ENCODE results near the gene GALNT3.
A peak's percentile ranks its signal among the peaks of the same experiment; 100 is the strongest.

The GALNT3 gene

GRCh38 chr2:165778653-165779451 is 15.2 kb downstream of the GALNT3 start (continued):
- no peak for TF ChIP-seq HOXC10 (CRISPR knock-in tag; IDR thresholded peaks at IDR 0.05)
- TF ChIP-seq ZNF221 (tag by site-specific recombination; IDR thresholded peaks at IDR 0.05; ENCODE audit: borderline replicate concordance), result no peak
- no peak for TF ChIP-seq ZNF426 (tag by site-specific recombination; IDR thresholded peaks at IDR 0.05)
- no peak for TF ChIP-seq ZNF768 (tag by site-specific recombination; IDR thresholded peaks at IDR 0.05)
- TF ChIP-seq ZNF433 (tag by site-specific recombination; IDR thresholded peaks at IDR 0.05; ENCODE audit: low read depth), result no peak
- TF ChIP-seq ZNF521 (tag by site-specific recombination; IDR thresholded peaks at IDR 0.05), result no peak
- no peak for TF ChIP-seq GLI2 (tag by site-specific recombination; IDR thresholded peaks at IDR 0.05; ENCODE audit: borderline replicate concordance, low read depth)
- TF ChIP-seq ZNF654 (tag by site-specific recombination; IDR thresholded peaks at IDR 0.05; ENCODE audit: low read depth), result peak; percentile 78
- no peak for TF ChIP-seq ZSCAN23 (tag by site-specific recombination; IDR thresholded peaks at IDR 0.05)
- no peak for TF ChIP-seq ZNF121 (tag by site-specific recombination; IDR thresholded peaks at IDR 0.05)
- TF ChIP-seq, protein P1, sequence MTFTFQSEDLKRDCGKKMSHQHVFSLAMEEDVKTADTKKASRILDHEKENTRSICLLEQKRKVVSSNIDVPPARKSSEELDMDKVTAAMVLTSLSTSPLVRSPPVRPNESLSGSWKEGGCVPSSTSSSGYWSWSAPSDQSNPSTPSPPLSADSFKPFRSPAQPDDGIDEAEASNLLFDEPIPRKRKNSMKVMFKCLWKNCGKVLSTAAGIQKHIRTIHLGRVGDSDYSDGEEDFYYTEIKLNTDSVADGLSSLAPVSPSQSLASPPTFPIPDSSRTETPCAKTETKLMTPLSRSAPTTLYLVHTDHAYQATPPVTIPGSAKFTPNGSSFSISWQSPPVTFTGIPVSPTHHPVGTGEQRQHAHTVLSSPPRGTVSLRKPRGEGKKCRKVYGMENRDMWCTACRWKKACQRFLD (tag by site-specific recombination; IDR thresholded peaks at IDR 0.05), result no peak
- TF ChIP-seq MYNN (tag by site-specific recombination; IDR thresholded peaks at IDR 0.05; ENCODE audit: borderline replicate concordance), result no peak
- no peak for TF ChIP-seq HOXD13 (CRISPR knock-in tag; IDR thresholded peaks at IDR 0.05; ENCODE audit: borderline replicate concordance)
- no peak for TF ChIP-seq ZNF174 (tag by site-specific recombination; IDR thresholded peaks at IDR 0.05)
- no peak for TF ChIP-seq ZNF184 (tag by site-specific recombination; IDR thresholded peaks at IDR 0.05)
- TF ChIP-seq, protein P2, sequence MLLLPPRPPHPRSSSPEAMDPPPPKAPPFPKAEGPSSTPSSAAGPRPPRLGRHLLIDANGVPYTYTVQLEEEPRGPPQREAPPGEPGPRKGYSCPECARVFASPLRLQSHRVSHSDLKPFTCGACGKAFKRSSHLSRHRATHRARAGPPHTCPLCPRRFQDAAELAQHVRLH (tag by site-specific recombination; IDR thresholded peaks at IDR 0.05), result 0 out of 2 replicates have a peak, but pooled peaks have one; percentile 35
- TF ChIP-seq TRIM28 (IDR thresholded peaks at IDR 0.05; ENCODE audit: borderline replicate concordance, low read length), result peak; percentile 88; the same call in 1 of the 2 replicates
- TF ChIP-seq FEZF1 (tag by site-specific recombination; IDR thresholded peaks at IDR 0.05), result no peak
- TF ChIP-seq PRDM1 (tag by site-specific recombination; IDR thresholded peaks at IDR 0.05), result no peak
- no peak for TF ChIP-seq ZFP3 (tag by site-specific recombination; IDR thresholded peaks at IDR 0.05; ENCODE audit: low read depth)
- TF ChIP-seq HOXA7 (CRISPR knock-in tag; IDR thresholded peaks at IDR 0.05; ENCODE audit: borderline replicate concordance), result no peak
- no peak for TF ChIP-seq ZNF629 (tag by site-specific recombination; IDR thresholded peaks at IDR 0.05)

DNA sequence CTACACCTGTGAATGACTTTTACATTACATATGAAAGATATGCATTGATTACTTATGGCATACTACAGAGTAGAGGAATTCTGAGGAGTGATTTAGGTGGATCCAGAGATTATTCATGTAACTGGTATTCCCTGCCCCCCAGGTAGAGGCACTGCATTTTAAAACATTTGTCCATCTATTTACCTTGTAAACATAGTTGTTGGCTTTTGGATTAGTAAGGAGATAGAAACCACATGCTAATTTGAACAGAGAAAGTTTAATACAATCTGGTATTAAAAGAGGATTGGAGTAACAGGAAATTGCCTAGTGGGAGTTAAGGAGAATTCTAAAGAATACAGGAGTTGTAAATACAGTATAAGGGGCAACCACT is 15.9 kb downstream of the GALNT3 start:
- CTCF ChIA-PET, result interaction anchor here (0.6 to 2.8 kb wide), 13 partner anchors 15 to 760 kb away, joined by 3 to 12 read pairs (median 3); no protein-coding TSS in a partner anchor
- Histone ChIP-seq H3K27ac (ENCODE audit: extremely low read depth, low read depth, low read length) (no peak overlapping the region), H3K4me3 (ENCODE audit: low read depth, low read length) (no peak overlapping the region), H3K36me3 (ENCODE audit: control insufficient read depth in 2 of 2, insufficient read depth in 1 of 2, low read length in 2 of 2) (peaks cover 0 to 3% of the 10 kb centered on the region in 2 experiments; a peak in 1 of 3 replicates), H3K4me1 (ENCODE audit: control insufficient read depth, insufficient read depth, low read length) (peaks cover 31% of the 10 kb centered on the region; the same call in 1 of the 2 replicates), H3K9me3 (ENCODE audit: control insufficient read depth, insufficient read depth, low read depth, low read length) (no peaks in the 10 kb centered on the region)
- POLR2A ChIA-PET, result no interaction called here
- TF ChIP-seq PBX3 (CRISPR knock-in tag; IDR thresholded peaks at IDR 0.05), result no peak
- no peak for TF ChIP-seq PRDM2 (tag by site-specific recombination; IDR thresholded peaks at IDR 0.05; ENCODE audit: borderline replicate concordance)
- TF ChIP-seq, protein P3, sequence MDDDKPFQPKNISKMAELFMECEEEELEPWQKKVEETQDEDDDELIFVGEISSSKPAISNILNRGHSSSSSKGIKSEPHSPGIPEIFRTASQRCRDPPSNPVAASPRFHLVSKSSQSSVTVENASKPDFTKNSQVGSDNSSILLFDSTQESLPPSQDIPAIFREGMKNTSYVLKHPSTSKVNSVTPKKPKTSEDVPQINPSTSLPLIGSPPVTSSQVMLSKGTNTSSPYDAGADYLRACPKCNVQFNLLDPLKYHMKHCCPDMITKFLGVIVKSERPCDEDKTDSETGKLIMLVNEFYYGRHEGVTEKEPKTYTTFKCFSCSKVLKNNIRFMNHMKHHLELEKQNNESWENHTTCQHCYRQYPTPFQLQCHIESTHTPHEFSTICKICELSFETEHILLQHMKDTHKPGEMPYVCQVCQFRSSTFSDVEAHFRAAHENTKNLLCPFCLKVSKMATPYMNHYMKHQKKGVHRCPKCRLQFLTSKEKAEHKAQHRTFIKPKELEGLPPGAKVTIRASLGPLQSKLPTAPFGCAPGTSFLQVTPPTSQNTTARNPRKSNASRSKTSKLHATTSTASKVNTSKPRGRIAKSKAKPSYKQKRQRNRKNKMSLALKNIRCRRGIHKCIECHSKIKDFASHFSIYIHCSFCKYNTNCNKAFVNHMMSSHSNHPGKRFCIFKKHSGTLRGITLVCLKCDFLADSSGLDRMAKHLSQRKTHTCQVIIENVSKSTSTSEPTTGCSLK (tag by site-specific recombination; IDR thresholded peaks at IDR 0.05), result no peak
- TF ChIP-seq ZNF473 (tag by site-specific recombination; IDR thresholded peaks at IDR 0.05), result no peak
- TF ChIP-seq KLF16 (tag by site-specific recombination; IDR thresholded peaks at IDR 0.05), result no peak
